HG03175 (cell line): ENCODE measurements around the gene MAEA.
"Not testable (repeated sequence)": the region's sequence is repeated elsewhere in the genome, so short reads cannot be mapped to it uniquely, and the experiment has no call there.

Experiments used
- ATAC-seq: cut with Tn5 transposase; IDR thresholded peaks from one replicate; pipeline ENCODE4 v1.9.1; 2021; ENCODE audit warnings: mild to moderate bottlenecking, moderate library complexity; ENCODE audit not compliant: unreplicated experiment

Gene MAEA

DNA sequence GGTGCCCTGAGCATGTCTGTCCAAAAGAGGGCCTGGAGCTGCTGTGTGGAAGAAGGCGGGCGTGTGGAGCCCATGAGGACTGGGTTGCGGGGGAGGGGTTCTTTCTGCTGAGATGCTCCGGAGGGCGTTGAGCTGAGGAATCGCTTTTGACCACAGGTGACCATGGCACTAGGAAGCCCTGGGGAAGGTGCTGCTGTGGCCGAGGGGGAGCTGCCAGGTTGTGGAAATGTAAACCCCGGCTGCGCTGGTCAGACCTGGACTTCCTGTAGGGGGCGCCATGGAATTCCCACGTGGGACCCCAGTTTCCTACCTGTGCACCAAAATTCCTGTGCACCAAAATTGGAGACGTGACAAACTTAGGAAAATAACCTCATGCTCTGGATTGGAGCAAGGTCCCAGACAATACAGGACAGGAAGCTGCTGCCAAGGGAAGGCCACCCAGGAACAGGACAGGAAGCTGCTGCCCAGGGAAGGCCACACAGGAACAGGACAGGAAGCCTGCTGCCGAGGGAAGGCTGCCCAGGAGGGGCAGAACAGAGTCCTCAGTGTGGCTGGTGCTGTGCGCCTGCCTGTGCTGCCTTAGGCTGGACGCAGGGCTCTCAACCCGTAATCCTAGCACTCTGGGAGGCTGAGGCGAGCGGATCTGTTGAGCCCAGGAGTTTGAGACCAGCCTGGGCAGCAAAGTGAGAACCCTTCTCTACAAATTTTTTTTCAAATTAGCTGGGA, 29.0 kb downstream of the MAEA start:
- ATAC-seq: no peak

DNA sequence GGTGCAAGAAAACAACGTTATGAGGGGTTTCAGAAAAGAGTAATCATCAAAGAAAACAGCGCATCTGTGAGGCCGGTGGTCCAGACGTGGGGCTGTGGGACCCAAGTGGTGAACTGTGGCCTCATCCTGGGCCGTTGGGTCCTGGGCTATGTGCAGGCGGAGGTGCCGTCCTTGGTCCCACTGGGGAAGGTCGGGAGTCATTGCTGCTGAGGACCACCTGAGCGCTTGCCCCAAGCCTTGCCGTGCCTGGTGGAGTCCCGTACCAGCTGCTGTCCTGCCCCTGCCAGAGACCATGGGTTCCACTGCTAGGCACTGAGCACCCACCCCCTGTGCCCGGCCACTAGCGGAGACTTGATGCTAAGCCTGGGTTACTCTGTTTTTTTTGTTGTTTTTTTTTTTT, 31.8 kb downstream of the MAEA start:
- ATAC-seq: no peak

DNA sequence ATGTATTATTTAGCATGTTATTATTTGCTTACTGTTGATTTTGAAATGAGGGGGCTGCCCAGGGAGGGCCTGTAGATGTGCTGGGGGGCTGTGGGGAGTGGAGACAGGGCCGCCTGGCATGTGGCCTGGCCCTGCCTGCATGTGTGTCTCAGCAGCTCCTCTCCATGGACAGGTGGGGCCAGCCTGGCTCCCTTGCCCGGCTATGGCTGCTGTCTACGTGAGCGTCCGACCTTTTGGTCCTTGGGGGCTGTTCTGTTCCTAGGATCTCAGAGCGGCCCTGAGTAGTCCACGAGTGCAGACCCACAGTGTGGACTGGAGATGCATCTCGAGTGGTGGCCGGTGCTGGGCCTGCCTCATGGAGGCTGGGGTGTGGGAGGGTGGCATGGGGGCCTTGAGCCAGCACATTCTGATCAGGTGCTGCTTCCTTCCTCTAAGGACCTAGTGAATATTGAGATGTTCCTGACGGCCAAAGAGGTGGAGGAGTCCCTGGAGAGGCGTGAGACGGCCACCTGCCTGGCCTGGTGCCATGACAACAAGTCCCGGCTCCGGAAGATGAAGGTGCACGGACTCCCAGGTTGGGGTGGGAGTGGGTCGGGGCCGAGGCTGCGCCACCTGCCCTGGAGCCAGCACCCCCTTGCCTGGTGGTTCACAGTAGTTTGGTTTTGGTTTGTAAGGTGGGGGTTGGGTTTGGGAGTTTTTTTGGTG, 32.4 kb downstream of the MAEA start:
- ATAC-seq: no peak

DNA sequence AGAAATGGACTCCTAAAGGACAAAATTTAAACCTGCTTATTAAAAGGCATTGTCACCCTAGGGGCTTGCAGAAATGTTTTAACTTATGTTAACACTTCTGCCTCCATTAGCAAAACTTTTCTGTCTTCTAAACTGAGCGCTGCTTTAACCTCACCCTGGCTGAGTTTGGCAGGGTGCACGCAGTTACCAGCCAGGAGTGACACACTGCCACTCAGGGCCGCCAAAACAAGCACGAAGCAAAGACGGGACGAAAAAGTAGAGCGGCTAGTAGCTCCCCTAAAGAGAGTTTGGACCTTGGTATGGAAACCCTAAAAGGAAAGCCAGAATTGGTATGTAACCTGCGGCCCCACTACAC, 33.6 kb downstream of the MAEA start:
- ATAC-seq: no peak

DNA sequence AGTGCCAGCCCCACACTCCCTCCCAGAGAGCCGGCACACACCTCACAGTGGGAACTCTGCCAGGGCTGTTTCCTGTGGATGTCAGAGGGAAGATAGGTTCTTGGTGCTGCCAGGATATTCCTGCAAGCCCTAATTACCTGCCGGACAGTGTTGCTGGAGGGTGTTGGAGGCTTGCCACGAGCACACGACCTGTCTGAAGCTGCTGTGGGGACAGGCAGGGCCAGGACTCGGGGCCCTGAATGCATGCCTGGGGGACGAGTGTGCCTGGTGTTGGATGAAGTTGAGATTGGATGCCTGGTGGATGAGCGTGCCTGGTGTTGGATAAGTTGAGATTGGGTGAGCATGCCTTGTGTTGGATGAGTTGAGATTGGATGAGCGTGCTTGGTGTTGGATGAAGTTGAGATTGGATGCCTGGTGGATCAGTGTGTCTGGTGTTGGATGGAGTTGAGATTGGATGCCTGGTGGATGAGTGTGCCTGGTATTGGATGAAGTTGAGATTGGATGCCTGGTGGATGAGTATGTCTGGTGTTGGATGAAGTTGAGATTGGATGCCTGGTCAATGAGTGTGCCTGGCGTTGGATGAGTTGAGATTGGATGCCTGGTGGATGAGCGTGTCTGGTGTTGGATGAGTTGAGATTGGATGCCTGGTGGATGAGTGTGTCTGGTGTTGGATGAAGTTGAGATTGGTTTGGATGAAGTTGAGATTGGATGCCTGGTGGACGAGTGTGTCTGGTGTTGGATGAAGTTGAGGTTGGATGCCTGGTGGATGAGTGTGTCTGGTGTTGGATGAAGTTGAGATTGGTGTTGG, 34.1 kb downstream of the MAEA start:
- ATAC-seq: no peak

DNA sequence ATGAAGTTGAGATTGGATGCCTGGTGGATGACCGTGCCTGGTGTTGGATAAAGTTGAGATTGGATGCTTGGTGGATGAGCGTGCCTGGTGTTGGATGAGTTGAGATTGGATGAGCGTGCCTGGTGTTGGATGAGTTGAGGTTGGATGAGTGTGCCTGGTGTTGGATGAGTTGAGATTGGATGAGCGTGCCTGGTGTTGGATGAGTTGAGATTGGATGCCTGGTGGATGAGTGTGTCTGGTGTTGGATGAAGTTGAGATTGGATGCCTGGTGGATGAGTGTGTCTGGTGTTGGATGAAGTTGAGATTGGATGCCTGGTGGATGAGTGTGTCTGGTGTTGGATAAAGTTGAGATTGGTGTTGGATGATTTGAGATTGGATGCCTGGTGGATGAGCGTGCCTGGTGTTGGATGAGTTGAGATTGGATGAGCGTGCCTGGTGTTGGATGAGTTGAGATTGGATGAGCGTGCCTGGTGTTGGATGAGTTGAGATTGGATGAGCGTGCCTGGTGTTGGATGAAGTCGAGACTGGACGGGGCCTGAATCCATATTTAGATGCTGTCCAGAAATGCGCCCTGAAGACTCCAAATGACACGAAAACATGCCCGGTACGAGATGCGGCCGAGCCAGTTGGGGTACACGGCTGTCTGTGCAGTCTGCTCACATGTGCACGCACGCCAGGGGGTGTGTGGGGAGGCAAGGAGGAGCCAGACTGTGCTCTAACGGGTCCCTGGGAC, 34.9 kb downstream of the MAEA start:
- not testable (repeated sequence) for ATAC-seq

DNA sequence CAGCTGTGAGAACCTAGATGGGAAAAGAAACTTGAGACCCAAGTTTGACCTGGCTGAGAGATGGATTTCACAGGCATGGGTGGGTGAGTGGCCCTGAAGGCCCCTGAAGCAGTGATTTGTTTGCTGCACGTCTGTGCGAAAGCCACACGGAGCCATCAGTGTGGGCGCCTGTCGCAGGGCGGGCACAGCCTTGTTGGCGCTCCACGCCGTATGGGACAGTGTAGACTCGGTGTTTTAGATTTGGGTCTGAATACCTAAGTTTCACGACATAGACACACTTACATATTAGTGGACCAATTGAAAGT, 35.4 kb downstream of the MAEA start:
- no peak for ATAC-seq

DNA sequence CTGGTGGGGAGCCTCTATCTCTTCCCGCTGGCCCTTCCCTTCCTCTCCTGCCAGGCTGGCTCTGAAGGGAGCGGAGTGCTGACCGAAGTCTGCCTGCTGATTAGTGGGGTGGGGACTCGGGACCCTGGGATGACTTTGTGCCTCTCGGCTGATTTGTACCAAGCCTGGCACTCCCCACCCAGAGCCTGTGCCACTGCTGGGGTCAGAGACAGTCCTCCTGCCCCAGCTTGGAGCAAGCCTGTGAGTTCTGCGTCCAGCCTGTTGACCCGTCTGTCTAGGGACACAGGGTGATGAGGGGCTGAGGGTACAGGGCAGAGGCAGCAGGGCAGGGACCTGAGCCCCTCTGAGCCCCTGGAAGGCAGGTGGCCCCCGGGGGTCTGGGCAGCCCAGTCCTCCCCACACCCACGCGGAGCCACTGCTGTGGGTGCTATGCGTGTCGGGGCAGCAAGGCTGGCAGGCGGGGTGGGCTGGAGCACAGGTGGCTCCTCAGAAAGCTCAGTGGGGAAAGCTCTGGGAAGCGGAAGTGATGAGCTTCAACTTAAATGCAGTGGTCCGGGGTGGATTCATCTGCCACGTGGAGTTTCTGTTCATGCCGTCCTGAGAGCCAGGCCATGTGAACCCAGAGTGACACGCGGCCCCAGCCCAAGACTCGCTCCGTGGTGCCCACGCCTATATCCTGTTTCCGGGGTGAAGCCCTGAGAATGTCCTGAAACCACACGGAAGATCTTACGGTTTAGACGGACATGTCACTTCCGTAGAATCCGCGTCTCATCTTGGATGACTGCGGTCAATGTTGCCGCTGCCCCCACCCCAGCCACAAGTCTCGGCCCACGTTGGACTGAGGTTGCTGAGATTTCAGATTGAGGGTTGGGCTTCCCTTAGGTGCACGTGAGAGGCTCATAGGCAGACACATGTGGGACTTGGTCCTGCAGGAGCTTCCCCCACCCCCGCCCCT, 36.3 kb downstream of the MAEA start:
- ATAC-seq: no peak

DNA sequence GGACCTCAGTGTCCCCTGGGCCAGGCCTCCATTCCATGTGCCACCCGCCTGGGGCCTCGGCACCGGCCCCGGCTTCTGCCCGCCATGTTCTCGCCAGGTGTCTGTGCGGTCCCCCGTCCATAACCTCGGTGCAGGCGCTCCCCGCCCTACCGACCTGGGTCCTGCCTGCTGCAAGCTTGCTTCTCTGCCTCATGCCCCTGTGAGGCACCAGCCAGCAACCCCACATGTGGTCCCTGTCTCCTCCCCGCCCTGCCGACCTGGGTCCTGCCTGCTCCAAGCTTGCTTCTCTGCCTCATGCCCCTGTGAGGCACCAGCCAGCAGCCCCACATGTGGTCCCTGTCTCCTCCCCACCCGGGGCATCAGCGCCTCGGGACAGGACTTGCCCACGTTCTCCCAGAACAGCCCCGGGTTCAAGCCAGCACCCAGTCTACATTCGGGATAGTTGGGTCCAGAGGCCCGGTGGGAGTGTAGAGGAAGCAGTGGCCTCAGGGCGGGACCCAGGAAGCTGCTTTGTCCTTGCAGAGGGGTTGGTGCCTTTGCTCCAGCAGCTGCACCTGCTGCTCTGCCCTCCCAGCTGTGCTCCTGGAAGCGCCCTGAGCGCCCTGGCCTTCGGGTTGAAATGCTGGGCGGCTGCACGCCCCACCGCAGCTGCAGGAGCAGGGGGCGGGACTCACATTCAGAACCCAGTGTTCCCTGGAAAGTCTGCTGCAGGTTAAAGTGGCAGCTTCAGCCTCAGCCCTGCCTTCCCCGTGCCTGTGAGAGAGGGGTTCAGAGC, 37.2 kb downstream of the MAEA start:
- no peak for ATAC-seq

DNA sequence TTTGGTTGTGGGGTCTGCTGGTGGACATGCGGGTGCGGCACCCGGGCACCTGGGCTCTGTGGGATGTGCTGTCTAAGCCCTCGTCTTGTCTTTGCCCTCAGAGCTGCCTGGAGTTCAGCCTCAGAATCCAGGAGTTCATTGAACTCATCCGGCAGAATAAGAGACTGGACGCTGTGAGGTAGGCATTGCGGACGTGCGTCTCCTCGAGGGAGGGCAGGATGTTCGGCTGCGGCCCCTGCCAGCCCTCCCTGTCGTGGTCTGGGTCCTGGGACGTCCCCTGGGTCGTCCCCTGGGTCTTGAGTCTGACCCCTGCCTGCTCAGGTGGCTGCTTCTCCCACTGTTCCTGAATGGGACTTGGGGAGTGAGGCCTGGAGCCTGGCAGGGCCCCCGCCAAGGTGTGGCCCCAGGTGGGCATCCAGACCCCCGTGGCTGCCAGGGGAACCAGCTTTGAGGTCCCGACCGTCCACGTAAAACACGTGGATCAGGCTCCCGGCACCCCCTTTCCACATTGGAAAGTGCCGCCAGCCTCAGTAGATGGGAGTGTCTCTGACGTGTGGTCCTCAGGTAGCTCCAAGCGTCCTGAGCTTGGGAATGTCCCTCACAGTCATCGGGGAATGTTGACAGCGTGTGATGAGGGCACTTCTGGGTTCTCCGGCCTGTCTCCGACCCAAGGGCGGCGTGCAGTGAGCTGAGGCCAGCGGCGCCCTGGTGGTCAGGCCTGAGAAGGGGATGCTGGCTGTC, 38.0 kb downstream of the MAEA start:
- no peak for ATAC-seq

DNA sequence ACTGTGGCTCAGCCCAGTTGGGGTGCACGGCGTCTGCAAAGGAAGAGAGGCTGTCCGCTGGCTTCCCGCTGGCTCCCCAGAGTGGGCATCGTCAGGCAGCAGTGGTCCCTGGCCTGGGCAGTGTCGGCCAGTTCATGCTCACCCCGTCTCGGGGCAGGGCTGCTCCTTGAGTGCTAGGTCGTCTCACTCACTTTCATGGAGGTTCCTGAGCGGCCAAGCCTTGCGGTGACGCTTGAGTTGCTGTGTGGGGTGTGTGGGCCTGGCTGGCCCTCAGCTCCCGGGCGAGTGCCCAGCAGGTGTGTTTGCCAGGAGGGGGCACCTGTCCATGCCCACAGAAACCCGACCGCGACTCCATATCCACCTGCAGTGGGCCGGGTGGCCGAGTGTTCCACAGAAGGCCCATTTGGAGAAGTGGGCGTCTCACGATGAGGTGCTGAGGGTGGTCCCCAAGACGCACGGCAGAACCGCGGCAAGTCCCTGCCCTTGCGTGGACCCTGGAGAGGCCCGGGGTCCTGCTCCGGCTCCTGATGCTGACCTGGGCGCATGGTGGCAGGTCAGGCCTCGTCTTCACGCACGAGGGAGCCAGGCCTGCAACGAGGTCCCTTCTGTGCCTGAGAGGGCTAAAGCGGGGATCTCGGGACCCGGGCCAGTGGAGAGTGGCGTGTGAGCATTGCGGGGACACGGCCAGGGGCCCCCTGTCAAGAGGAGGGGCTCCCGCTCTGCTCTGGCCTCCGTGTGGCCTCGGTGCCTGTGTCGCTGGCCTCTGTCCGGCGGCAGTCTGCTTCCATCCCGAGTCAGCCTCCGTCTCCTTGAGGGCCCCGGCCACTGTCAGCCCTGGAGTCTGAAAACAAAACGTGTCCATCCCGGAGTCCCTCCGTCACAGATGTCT, 38.8 kb downstream of the MAEA start:
- no peak for ATAC-seq

DNA sequence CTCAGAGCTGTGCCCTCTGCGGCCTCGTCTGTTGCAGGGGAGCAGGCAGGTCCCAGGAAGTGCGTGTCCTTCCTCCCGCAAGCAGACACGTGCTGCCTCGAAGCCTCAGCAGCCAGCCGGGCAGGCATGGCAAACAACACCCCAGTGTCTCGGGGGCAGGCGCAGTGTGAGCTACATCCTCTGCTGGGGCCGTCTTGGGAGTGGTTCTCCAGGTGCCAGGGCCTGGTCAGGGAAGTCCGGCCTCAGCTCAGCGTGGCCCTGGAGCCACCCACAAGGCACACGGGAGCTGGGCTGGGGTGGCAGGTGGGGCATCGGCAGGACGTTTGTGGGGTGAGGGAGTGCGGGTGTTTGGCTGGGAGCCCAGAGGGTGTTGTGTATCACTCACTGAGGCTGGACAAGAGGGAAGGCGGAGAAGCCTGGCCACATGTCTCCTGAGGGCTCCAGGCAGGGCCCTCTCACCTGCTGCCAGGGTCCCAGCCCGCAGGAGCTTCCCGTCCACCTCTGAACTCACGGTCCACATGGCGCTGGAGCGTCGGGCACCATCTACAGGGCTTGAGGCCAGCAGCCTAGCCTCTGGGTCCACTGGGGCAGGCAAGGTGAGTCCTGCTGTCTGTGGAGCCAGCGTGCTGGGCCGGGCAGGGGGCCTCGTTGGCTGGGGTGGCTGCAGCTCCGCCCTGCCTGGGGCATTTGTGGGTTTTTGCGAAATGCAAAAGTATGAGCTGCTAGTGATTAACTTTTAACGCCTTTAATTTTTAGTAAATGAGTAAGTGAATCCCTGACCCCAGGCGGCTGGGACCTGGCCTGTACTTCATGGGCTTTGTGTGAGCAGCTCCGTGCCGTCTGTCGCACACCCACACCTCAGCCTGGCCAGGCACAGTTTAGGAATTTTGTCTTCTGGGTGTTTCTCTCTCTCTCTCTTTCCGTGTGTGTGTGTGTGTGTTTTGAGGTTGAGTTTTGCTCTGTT, 40.0 kb downstream of the MAEA start:
- ATAC-seq: no peak

DNA sequence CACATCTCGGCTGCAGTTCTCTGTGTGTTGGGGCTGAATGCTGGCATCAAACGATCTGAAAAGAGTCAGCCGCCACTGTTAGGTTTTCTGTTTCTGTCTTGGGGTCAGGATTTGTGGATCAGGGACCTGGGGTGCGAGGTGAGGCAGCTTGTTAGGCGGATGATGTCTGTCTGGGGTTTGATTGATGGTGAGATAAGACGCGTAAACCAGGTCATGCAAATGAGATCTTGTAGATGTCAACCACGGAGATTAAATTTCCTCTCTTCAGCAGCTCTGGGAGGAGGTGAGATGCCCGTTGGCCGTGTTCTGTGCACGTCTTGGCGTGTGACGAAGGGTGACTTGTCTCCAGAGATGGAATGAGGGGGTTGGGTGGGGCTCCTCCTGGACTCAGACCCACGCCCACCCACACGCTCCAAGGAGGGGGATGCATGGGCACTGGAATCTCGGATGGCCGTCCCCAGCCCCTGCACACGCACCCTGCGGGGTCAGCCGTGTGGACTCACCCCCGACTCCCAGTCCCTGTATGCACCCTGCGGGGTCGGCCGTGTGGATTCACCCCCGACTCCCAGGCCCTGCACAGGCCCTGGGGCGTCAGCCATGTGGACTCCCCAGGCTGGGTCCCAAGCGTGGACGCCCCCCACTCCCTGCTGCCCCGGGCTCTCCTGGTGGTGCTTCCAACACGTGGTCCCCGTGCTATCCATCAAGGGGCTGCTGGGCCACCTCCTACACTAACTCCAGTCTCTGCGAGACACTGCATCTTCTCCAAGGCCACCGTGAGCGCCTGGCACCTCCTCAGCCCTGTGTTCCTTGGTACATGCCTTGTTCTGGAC, 41.3 kb downstream of the MAEA start:
- ATAC-seq: no peak

DNA sequence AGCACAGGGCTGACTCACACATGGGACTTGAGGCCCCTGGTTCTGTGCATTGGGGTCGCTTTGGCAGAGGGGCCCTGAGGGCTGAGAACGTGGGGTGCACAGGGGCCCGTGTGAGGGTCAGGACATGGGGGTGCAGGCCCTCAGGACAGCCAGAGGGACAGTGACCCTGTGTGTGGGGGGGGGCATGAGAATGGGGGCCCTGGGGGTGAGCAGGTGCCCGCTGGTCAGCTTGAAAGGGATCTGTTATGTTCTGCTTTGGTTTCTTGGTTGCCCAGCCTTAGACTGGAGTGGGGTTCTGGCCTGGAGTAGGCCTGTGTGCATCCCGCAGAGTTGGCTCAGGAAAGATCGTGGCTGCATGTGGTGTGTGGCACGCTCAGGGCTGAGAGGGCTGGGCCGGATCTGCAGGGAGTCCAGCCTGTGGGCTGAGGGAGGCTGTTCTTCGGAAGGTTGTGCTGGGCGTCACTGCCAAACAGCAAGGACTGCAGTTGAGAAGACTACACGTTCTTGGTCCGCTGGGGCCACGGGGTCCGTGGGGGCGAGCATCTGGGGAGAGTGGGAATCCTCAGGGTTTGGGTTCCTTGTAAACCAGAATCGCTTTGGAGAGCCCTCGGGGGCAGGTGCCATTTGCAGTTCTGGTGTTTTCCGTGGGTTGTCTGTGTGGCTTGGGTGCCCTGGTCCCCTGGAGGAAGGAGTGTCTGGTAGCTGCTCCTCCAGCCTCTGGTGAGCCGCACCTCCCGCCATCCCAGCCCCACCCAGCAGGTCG, 42.1 kb downstream of the MAEA start:
- no peak for ATAC-seq

DNA sequence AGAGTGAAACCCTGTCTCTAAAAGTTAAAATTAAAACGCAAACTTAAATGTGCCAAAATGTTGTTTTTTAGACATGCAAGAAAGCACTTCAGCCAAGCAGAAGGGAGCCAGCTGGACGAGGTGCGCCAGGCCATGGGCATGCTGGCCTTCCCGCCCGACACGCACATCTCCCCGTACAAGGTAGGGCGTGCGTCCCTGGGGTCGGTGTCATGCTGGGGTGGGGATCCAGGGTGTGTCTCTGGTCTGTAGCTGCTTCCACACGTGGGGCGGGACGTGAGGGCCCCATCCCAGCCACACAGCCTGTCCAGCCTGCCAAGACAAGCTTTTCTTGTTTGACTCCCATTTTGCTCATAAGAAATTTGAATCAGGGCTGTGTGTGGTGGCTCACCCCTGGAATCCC, 43.0 kb downstream of the MAEA start:
- no peak for ATAC-seq
